Measurements from ENCODE around the gene PFKM.

DNA sequence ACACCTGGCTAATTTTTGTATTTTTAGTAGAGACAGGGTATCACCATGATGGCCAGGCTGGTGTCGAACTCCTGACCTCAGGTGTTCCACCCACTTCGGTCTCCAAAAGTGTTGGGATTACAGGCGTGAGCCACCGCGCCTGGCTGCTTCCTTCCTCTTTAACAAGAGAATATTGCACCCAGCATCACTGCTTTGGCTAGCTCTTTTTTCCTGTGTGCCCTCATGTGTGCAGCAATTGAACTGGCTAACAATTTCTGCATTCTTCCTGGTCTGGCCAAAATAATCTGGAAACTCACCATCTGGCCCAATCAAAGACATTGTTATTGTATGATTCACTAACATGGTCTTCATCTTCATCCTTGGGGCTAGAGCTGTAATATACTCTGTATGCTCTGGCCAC lies 40.9 kb downstream of the PFKM start:
- TF ChIP-seq, protein P1, sequence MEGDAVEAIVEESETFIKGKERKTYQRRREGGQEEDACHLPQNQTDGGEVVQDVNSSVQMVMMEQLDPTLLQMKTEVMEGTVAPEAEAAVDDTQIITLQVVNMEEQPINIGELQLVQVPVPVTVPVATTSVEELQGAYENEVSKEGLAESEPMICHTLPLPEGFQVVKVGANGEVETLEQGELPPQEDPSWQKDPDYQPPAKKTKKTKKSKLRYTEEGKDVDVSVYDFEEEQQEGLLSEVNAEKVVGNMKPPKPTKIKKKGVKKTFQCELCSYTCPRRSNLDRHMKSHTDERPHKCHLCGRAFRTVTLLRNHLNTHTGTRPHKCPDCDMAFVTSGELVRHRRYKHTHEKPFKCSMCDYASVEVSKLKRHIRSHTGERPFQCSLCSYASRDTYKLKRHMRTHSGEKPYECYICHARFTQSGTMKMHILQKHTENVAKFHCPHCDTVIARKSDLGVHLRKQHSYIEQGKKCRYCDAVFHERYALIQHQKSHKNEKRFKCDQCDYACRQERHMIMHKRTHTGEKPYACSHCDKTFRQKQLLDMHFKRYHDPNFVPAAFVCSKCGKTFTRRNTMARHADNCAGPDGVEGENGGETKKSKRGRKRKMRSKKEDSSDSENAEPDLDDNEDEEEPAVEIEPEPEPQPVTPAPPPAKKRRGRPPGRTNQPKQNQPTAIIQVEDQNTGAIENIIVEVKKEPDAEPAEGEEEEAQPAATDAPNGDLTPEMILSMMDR (conservative IDR thresholded peaks at IDR 0.05 in 1 of 2, IDR thresholded peaks at IDR 0.05 in 1 of 2; ENCODE audit: extremely low read depth in 1 of 2, insufficient read depth in 1 of 2, low read depth in 1 of 2, low read length in 2 of 2): no peak
- no peak for TF ChIP-seq EZH2 (IDR thresholded peaks at IDR 0.05; ENCODE audit: borderline replicate concordance, low read length)
